Testis (tissue), 3 donors: ENCODE data around the gene DTNA. TPM values are rescaled to one million over a fixed set of nuclear protein-coding genes. Genes with fewer than 3 reads are reported as not detected.

Source experiments
- DNase-seq: peaks from one replicate; pipeline ENCODE4 v3.0.0-alpha.2; 2019
- H3K27ac ChIP-seq, 2 donors: fragments of 200-600 bp; sonication (generic); one replicate each; pipeline ENCODE4 v1.5.1; 2019
- H3K27me3 ChIP-seq: fragments of 200-600 bp; sonication (generic); one replicate; pipeline ENCODE4 v1.5.1; 2019
- H3K36me3 ChIP-seq: fragments of 200-600 bp; sonication (generic); one replicate; pipeline ENCODE4 v1.5.1; 2017; ENCODE audit warnings: low read depth; ENCODE audit errors: missing control alignments
- H3K4me1 ChIP-seq: fragments of 200-600 bp; sonication (generic); one replicate; pipeline ENCODE4 v1.5.1; 2019
- H3K4me3 ChIP-seq, 2 donors: fragments of 200-600 bp; sonication (generic); one replicate each; pipeline ENCODE4 v1.5.1; 2017 to 2019
- H3K9me3 ChIP-seq: fragments of 200-600 bp; sonication (generic); one replicate; pipeline ENCODE4 v1.5.1; 2017
- CTCF ChIP-seq, 3 experiments: fragments of 450-650 bp in 2 of 3; fragments of 200-600 bp in 1 of 3; sonication (generic) in 1 of 3; IDR thresholded peaks; one replicate each; pipeline ENCODE4 v1.5.1; 2016 to 2019; ENCODE audit warnings: antibody characterized with exemption in 3 of 3, mild to moderate bottlenecking in 2 of 3, moderate library complexity in 1 of 3
- POLR2A ChIP-seq: fragments of 450-650 bp; IDR thresholded peaks from one replicate; pipeline ENCODE4 v1.6.1; 2017; ENCODE audit warnings: antibody characterized with exemption, mild to moderate bottlenecking, moderate library complexity
- WGBS, 2 donors: methylation state at CpG; one replicate each; pipeline ENCODE4 v1.1.5; 2018; 5-methylcytosine and 5-hydroxymethylcytosine counted together
- intact Hi-C: fragments of 100-400 bp; cut with DNase I; formaldehyde crosslinking; loops from one replicate; pipeline ENCODE4 v1.15.1; 2023; ENCODE audit warnings: low total_unique reads
- polyA plus RNA-seq: library from polyadenylated mRNA; stranded (reverse); fragments of 350-450 nt; fragmentation: Illumina TruSeq; extraction: RNeasy Lipid Tissue Mini Kit (QIAGEN cat#74804); gene quantifications from one replicate; pipeline ENCODE4 v1.2.3, GENCODE V29; 2014; ENCODE audit warnings: low read depth, low replicate concordance; ENCODE audit not compliant: insufficient read depth
- total RNA-seq, 2 donors: library from RNA; depleted of rRNA; stranded (reverse); fragments of >200 nt; gene quantifications; one replicate each; pipeline ENCODE4 v1.2.3, GENCODE V29; 2016

DTNA gene
- total and polyA plus RNA-seq, 3 donors from 2014 or later = 18.9 to 96.0 (median 69.1) TPM

- DNase-seq = no peak
- intact Hi-C loops = no loop called here
- Histone ChIP-seq H3K27ac (no peak overlapping the region), H3K9me3 (no peaks in the 10 kb centered on the region), H3K36me3 (no peaks in the 10 kb centered on the region), H3K4me1 (no peaks in the 10 kb centered on the region), H3K27me3 (no peaks in the 10 kb centered on the region), H3K4me3 (no peak overlapping the region)
- TF ChIP-seq CTCF (IDR thresholded peaks at IDR 0.05) = no peak
- no peak for TF ChIP-seq POLR2A
- 82 to 85% methylated on average over 1 of the region's 1 CpG for WGBS, 2 donors
These were observed 222.3 kb downstream of the DTNA start for GRCh38 chr18:34932363-34932762.

- Histone ChIP-seq H3K27ac (no peak overlapping the region), H3K27me3 (no peaks in the 10 kb centered on the region), H3K36me3 (no peaks in the 10 kb centered on the region), H3K4me1 (no peaks in the 10 kb centered on the region), H3K9me3 (no peaks in the 10 kb centered on the region), H3K4me3 (no peak overlapping the region)
- TF ChIP-seq CTCF (IDR thresholded peaks at IDR 0.05) = no peak
- no peak for TF ChIP-seq POLR2A
- intact Hi-C loops = no loop called here
- WGBS, 2 donors = 86 to 97% methylated on average over 4 of the region's 4 CpGs
- no peak for DNase-seq
These were observed 222.8 kb downstream of the DTNA start for GRCh38 chr18:34932792-34933466.

- intact Hi-C loops = no loop called here
- H3K36me3 ChIP-seq = no peaks in the 10 kb centered on the region
- 64 to 83% methylated on average over 1 of the region's 1 CpG for WGBS, 2 donors
- no peak for TF ChIP-seq CTCF (IDR thresholded peaks at IDR 0.05)
- no peak for TF ChIP-seq POLR2A
- no peaks in the 10 kb centered on the region for H3K27me3 ChIP-seq
- no peak for DNase-seq
- no peak overlapping the region for H3K4me3 ChIP-seq
- H3K4me1 ChIP-seq = no peaks in the 10 kb centered on the region
- no peak overlapping the region for H3K27ac ChIP-seq
- no peaks in the 10 kb centered on the region for H3K9me3 ChIP-seq
These were observed 224.0 kb downstream of the DTNA start for GRCh38 chr18:34933909-34934661.

- Histone ChIP-seq H3K9me3 (no peaks in the 10 kb centered on the region), H3K4me3 (no peak overlapping the region), H3K27ac (no peak overlapping the region), H3K36me3 (no peaks in the 10 kb centered on the region), H3K4me1 (no peaks in the 10 kb centered on the region), H3K27me3 (no peaks in the 10 kb centered on the region)
- TF ChIP-seq POLR2A (no peak), CTCF (IDR thresholded peaks at IDR 0.05) (no peak)
- intact Hi-C loops = no loop called here
- no peak for DNase-seq
- 17 to 36% methylated on average over 3 of the region's 3 CpGs for WGBS, 2 donors
These were observed 226.7 kb downstream of the DTNA start for GRCh38 chr18:34936772-34937171.
